Transverse colon (tissue), 4 donors: Measurements from ENCODE around the gene PHF21A. TPM values are rescaled to one million over a fixed set of nuclear protein-coding genes. Genes with fewer than 3 reads are reported as not detected.

Source experiments
- DNase-seq: peaks from one replicate; pipeline ENCODE4 v3.0.0-alpha.2; 2019
- H3K27ac ChIP-seq, 4 donors: fragments of 200-600 bp; sonication (generic); 2 replicates each; pipeline ENCODE4 v1.5.1; 2016 to 2018; ENCODE audit warnings: inconsistent platforms in 4 of 4
- H3K27me3 ChIP-seq: fragments of 200-600 bp; sonication (generic); 2 replicates; pipeline ENCODE4 v1.5.1; 2017; ENCODE audit warnings: inconsistent platforms
- H3K36me3 ChIP-seq, 4 donors: fragments of 200-600 bp; sonication (generic); 2 replicates each; pipeline ENCODE4 v1.5.1; 2017 to 2019; ENCODE audit warnings: inconsistent platforms in 4 of 4
- H3K4me1 ChIP-seq, 4 donors: fragments of 200-600 bp; sonication (generic); 2 replicates each; pipeline ENCODE4 v1.5.1; 2017 to 2020; ENCODE audit warnings: inconsistent platforms in 4 of 4
- H3K4me3 ChIP-seq, 4 donors: fragments of 200-600 bp; sonication (generic); 1 replicate in 1 of 4; 2 replicates in 3 of 4; pipeline versions ENCODE4 v1.5.1 to v1.6.1; 2017 to 2019; ENCODE audit warnings: inconsistent platforms in 4 of 4
- H3K9me3 ChIP-seq, 2 donors: fragments of 200-600 bp; sonication (generic); 2 replicates each; pipeline ENCODE4 v1.5.1; 2017 to 2019; ENCODE audit warnings: inconsistent platforms in 2 of 2
- CTCF ChIP-seq, 5 experiments: fragments of 200-600 bp in 3 of 5; fragments of 450-650 bp in 2 of 5; sonication (generic) in 3 of 5; IDR thresholded peaks; 1 replicate in 2 of 5; 2 replicates in 3 of 5; pipeline ENCODE4 v1.5.1; 2016 to 2017; ENCODE audit warnings: antibody characterized with exemption in 5 of 5, inconsistent platforms in 3 of 5, mild to moderate bottlenecking in 2 of 5, moderate library complexity in 1 of 5
- EP300 ChIP-seq: sonication (generic); formaldehyde crosslinking; IDR thresholded peaks from one replicate; pipeline ENCODE4 v1.6.1; 2017; ENCODE audit warnings: antibody characterized with exemption, low read depth
- POLR2A ChIP-seq: fragments of 450-650 bp; IDR thresholded peaks from one replicate; pipeline ENCODE4 v1.6.1; 2016; ENCODE audit warnings: antibody characterized with exemption, mild to moderate bottlenecking, moderate library complexity
- POLR2AphosphoS5 ChIP-seq, 3 donors: sonication (generic); formaldehyde crosslinking; IDR thresholded peaks; one replicate each; pipeline ENCODE4 v1.6.1; 2016; ENCODE audit warnings: antibody characterized with exemption in 3 of 3
- WGBS, 2 donors: methylation state at CpG; one replicate each; pipeline ENCODE4 v1.1.5; 2018; ENCODE audit warnings: low coverage in 1 of 2; 5-methylcytosine and 5-hydroxymethylcytosine counted together
- in situ Hi-C, 4 donors: fragments of 200-750 bp; cut with MboI; loops; one replicate each; pipeline versions ENCODE4 v1.15.0 to v1.15.1; 2017; ENCODE audit warnings: low sequenced_read_pairs in 3 of 4, low pct_ligation_motif_present in 1 of 4, low pct_unique_long_range_greater_than_20kb in 1 of 4
- intact Hi-C: fragments of 100-400 bp; cut with DNase I; formaldehyde crosslinking; loops from one replicate; pipeline ENCODE4 v1.15.1; 2023; ENCODE audit warnings: low total_unique reads
- total RNA-seq, 4 donors: library from RNA; depleted of rRNA; stranded (reverse); fragments of >200 nt; gene quantifications; one replicate each; pipeline ENCODE4 v1.1.0, GENCODE V29; 2016

Gene PHF21A
- total RNA-seq, 4 donors from 2014 or later: 18.6 to 57.2 (median 40.2) TPM

GRCh38 chr11:45918962-45919675 is 202.1 kb downstream of the PHF21A start:
- Histone ChIP-seq H3K36me3 (peaks cover 0 to 10% (median 1%) of the 10 kb centered on the region in 4 donors), H3K27ac (peak overlapping the region; percentile 88 to 97 (median 92)), H3K4me3 (peak overlapping the region in 2 of 4 donors; percentile 87 to 93), H3K27me3 (peaks cover 28% of the 10 kb centered on the region), H3K9me3 (no peaks in the 10 kb centered on the region), H3K4me1 (peaks cover 21 to 39% (median 29%) of the 10 kb centered on the region in 4 donors)
- in situ Hi-C loops (loop anchor here in 1 of 4 donors (10.0 kb wide), 1 partner anchor 64 kb away; no protein-coding TSS in a partner anchor), intact Hi-C loops (loop anchor here (2.0 kb wide), 1 partner anchor 76 kb away; no protein-coding TSS in a partner anchor)
- no peak for DNase-seq
- TF ChIP-seq POLR2A: no peak
- TF ChIP-seq EP300: no peak
- TF ChIP-seq POLR2AphosphoS5 (IDR thresholded peaks at IDR 0.05): no peak
- TF ChIP-seq CTCF (IDR thresholded peaks at IDR 0.05): no peak
- WGBS, 2 donors: 45 to 61% methylated on average over 6 to 7 of the region's 7 CpGs

GRCh38 chr11:45918331-45918941 is 202.8 kb downstream of the PHF21A start:
- 0% methylated on average over 38 of the region's 38 CpGs; no CpG with 5 or more reads in 1 of the 2 donors for WGBS, 2 donors
- H3K4me3 ChIP-seq: peak overlapping the region; percentile 46 to 93 (median 84)
- TF ChIP-seq CTCF (IDR thresholded peaks at IDR 0.05): no peak
- peak; percentile 59 for TF ChIP-seq POLR2A
- peak; percentile 91 to 93 (median 91) for TF ChIP-seq POLR2AphosphoS5 (IDR thresholded peaks at IDR 0.05)
- H3K27ac ChIP-seq: peak overlapping the region; percentile 88 to 97 (median 92)
- intact Hi-C loops (loop anchor here (2.0 kb wide), 1 partner anchor 76 kb away; no protein-coding TSS in a partner anchor), in situ Hi-C loops (loop anchor here in 1 of 4 donors (10.0 kb wide), 1 partner anchor 64 kb away; no protein-coding TSS in a partner anchor)
- peaks cover 25% of the 10 kb centered on the region for H3K27me3 ChIP-seq
- H3K9me3 ChIP-seq: no peaks in the 10 kb centered on the region
- H3K4me1 ChIP-seq: peaks cover 21 to 39% (median 29%) of the 10 kb centered on the region in 4 donors
- H3K36me3 ChIP-seq: peaks cover 0 to 17% (median 4%) of the 10 kb centered on the region in 4 donors
- DNase-seq: peak; percentile 90

DNA sequence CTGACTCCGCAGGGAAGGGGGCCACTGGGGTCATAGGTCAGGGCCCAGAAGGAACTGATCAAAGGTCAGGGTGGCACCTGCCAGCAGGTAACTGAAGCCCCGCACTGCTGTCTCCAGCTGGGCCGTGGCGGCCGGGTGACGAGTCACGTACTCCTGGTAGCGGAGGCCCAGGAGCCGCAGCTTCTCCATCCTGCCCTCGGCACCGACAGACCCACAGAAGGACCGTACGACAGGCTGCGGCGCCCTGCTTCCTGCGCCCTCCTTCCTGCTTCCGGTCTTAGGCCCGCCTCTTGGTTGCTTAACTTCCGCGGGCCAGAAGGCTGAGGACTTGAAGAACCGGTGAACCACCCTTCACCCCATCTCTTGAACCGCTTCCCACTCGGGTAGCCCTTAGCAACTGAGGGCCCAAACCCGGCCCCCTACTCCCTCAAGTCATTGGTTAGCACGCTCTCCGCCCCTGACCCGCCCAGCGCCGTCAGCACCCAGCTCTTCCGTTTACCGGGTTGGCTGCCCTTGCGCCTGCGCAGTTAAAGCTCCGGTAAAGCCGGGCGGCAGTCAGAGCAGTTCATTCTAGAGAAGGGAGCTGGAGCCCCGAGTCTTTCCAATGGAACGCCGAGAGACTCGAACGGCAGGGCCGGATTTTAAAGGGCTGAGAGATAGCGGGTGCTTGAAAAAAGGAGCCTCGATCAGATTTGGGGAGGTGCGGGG is 203.5 kb downstream of the PHF21A start, which contains the start of gene PEX16:
Gene PEX16, minus strand, starts transcription at position 255 of the 708 bp plus-strand sequence. Its CDS starts 66 bp downstream, at position 189.
- in situ Hi-C loops: loop anchor here in 1 of 4 donors (10.0 kb wide), 1 partner anchor 63 kb away; no protein-coding TSS in a partner anchor
- no peaks in the 10 kb centered on the region for H3K9me3 ChIP-seq
- DNase-seq: peak; percentile 97
- TF ChIP-seq POLR2AphosphoS5 (IDR thresholded peaks at IDR 0.05) (peak; percentile 82 to 95 (median 93)), POLR2A (peak; percentile 86), CTCF (IDR thresholded peaks at IDR 0.05) (no peak)
- H3K4me3 ChIP-seq: peak within 1 kb of the TSS; percentile 46 to 93 (median 84)
- intact Hi-C loops: loop anchor here (2.0 kb wide), 1 partner anchor 75 kb away; no protein-coding TSS in a partner anchor
- H3K36me3 ChIP-seq: peaks cover 0 to 22% (median 6%) of the 10 kb centered on the region in 4 donors
- 0% methylated on average over 45 of the region's 45 CpGs; no CpG with 5 or more reads in 1 of the 2 donors for WGBS, 2 donors
- H3K4me1 ChIP-seq: peaks cover 21 to 34% (median 23%) of the 10 kb centered on the region in 4 donors
- peaks cover 18% of the 10 kb centered on the region for H3K27me3 ChIP-seq
- peak within 1 kb of the TSS; percentile 88 to 97 (median 92) for H3K27ac ChIP-seq
